A549 (cell line): ENCODE data around the gene SLC35E1.

Experiments used
- CTCF ChIP-seq: fragments of >200 bp; sonication (Bioruptor Twin); formaldehyde crosslinking; IDR thresholded peaks from 3 replicates; pipeline ENCODE4 v1.5.1; 2016
- FOSL2 ChIP-seq, 2 experiments: fragments of 450-650 bp in 1 of 2; fragments of >200 bp in 1 of 2; sonication (Bioruptor Twin) in 1 of 2; formaldehyde crosslinking; IDR thresholded peaks; 2 replicates each; pipeline versions ENCODE4 v1.5.0 to v1.6.1; 2016 to 2020; ENCODE audit warnings: mild to moderate bottlenecking in 1 of 2, moderate library complexity in 1 of 2
- MAFK ChIP-seq: fragments of 450-650 bp; IDR thresholded peaks from 2 replicates; pipeline ENCODE4 v1.6.1; 2014; ENCODE audit not compliant: partially characterized antibody
- RCOR1 ChIP-seq: fragments of 150-350 bp; IDR thresholded peaks from 2 replicates; pipeline ENCODE4 v1.6.1; 2014; ENCODE audit warnings: antibody characterized with exemption, low read length, low read depth
- USF2 ChIP-seq: fragments of 450-650 bp; IDR thresholded peaks from 2 replicates; pipeline ENCODE4 v1.6.1; 2014; ENCODE audit warnings: antibody characterized with exemption

GRCh38 chr19:16573296-16573695 is 1.1 kb upstream of the SLC35E1 start:
- TF ChIP-seq RCOR1 (no peak), FOSL2 (IDR thresholded peaks at IDR 0.05) (no peak), FOSL2 (CRISPR knock-in tag; IDR thresholded peaks at IDR 0.05) (no peak), USF2 (no peak), MAFK (no peak), CTCF (no peak)
